Measurements from ENCODE around the gene DR1. TPM values are rescaled to one million over a fixed set of nuclear protein-coding genes. Genes with fewer than 3 reads are reported as not detected.

DR1 gene
- total and polyA plus RNA-seq, 2 of the 13 experiments (the other 11 are each of a cell fraction or from before 2014, with no cell fraction given), result 17.8 to 42.3 TPM

DNA sequence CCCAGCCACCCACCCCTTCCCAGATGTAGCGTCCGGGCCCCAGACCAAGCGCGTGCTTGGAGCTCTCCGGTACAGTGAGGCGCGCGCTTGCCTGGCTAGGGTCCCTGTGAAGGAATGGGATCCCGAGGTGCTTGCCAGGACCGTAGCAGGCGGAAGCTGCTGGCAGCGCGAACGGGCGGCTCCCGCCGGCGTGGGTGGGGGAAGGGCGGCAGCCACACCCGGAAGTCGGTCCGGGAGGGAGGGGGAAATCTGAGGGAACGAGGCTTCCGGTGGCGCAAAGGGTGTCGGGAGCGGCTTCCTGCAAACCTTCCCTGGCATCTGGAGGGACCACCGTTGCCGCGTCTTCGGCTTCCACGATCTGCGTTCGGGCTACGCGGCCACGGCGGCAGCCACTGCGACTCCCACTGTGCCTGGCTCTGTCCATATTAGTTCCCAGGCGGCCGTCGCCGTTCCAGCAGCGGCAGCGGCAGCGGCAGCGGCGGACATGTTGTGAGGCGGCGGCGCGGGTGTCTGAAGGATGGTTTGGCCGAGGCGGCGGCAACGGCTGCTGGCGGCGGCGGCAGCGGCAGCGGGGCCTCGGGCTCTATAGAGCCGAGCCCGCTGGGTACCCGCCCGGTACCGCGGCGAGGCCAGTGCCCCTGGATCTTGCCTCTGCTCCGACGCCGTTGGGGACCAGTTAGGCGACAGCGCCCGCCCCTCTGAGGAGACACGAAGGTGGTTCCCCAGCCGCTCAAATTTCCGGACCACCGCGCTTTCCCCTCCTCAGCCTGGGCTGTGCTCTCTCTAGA, at the start of gene DR1 (continued):
- TF ChIP-seq, protein P1, sequence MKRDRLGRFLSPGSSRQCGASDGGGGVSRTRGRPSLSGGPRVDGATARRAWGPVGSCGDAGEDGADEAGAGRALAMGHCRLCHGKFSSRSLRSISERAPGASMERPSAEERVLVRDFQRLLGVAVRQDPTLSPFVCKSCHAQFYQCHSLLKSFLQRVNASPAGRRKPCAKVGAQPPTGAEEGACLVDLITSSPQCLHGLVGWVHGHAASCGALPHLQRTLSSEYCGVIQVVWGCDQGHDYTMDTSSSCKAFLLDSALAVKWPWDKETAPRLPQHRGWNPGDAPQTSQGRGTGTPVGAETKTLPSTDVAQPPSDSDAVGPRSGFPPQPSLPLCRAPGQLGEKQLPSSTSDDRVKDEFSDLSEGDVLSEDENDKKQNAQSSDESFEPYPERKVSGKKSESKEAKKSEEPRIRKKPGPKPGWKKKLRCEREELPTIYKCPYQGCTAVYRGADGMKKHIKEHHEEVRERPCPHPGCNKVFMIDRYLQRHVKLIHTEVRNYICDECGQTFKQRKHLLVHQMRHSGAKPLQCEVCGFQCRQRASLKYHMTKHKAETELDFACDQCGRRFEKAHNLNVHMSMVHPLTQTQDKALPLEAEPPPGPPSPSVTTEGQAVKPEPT (CRISPR knock-in tag; IDR thresholded peaks at IDR 0.05; ENCODE audit: low read depth), result peak; percentile 85; the same call in 1 of the 2 replicates
- TF ChIP-seq DPF2 (CRISPR knock-in tag; IDR thresholded peaks at IDR 0.05; ENCODE audit: borderline replicate concordance, low read depth), result peak; percentile 40; the same call in 1 of the 2 replicates
- TF ChIP-seq ATF7-NPFF (CRISPR knock-in tag; IDR thresholded peaks at IDR 0.05; ENCODE audit: low read depth), result peak; percentile 83
- TF ChIP-seq ONECUT2 (CRISPR knock-in tag; IDR thresholded peaks at IDR 0.05), result no peak; the same call in 1 of the 2 replicates
- TF ChIP-seq, protein P2, sequence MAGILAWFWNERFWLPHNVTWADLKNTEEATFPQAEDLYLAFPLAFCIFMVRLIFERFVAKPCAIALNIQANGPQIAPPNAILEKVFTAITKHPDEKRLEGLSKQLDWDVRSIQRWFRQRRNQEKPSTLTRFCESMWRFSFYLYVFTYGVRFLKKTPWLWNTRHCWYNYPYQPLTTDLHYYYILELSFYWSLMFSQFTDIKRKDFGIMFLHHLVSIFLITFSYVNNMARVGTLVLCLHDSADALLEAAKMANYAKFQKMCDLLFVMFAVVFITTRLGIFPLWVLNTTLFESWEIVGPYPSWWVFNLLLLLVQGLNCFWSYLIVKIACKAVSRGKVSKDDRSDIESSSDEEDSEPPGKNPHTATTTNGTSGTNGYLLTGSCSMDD (CRISPR knock-in tag; IDR thresholded peaks at IDR 0.05), result no peak
- peak; percentile 93 for TF ChIP-seq ZNF20 (CRISPR knock-in tag; IDR thresholded peaks at IDR 0.05)
- no peak for TF ChIP-seq GPN1 (CRISPR knock-in tag; IDR thresholded peaks at IDR 0.05; ENCODE audit: borderline replicate concordance)
- TF ChIP-seq NR2F2 (IDR thresholded peaks at IDR 0.05; ENCODE audit: borderline replicate concordance, low read depth), result no peak; the same call in 1 of the 2 replicates
- peak; percentile 55 for TF ChIP-seq ESRRA (CRISPR knock-in tag; IDR thresholded peaks at IDR 0.05; ENCODE audit: low read depth)
- TF ChIP-seq ZNF780A (CRISPR knock-in tag; IDR thresholded peaks at IDR 0.05), result peak; percentile 70; the same call in 1 of the 2 replicates
- no peak for TF ChIP-seq ATF7 (IDR thresholded peaks at IDR 0.05)
- TF ChIP-seq ATF7 (CRISPR knock-in tag; IDR thresholded peaks at IDR 0.05), result peak; percentile 44; the same call in 1 of the 2 replicates
- TF ChIP-seq, protein P3, sequence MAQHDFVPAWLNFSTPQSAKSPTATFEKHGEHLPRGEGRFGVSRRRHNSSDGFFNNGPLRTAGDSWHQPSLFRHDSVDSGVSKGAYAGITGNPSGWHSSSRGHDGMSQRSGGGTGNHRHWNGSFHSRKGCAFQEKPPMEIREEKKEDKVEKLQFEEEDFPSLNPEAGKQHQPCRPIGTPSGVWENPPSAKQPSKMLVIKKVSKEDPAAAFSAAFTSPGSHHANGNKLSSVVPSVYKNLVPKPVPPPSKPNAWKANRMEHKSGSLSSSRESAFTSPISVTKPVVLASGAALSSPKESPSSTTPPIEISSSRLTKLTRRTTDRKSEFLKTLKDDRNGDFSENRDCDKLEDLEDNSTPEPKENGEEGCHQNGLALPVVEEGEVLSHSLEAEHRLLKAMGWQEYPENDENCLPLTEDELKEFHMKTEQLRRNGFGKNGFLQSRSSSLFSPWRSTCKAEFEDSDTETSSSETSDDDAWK (CRISPR knock-in tag; IDR thresholded peaks at IDR 0.05), result no peak
- TF ChIP-seq CSRNP2 (CRISPR knock-in tag; conservative IDR thresholded peaks at IDR 0.05; ENCODE audit: low read depth), result no peak
- peak; percentile 42; the same call in 1 of the 2 replicates for TF ChIP-seq THAP8 (CRISPR knock-in tag; IDR thresholded peaks at IDR 0.05; ENCODE audit: borderline replicate concordance)
- TF ChIP-seq FIP1L1 (IDR thresholded peaks at IDR 0.05; ENCODE audit: borderline replicate concordance, insufficient read depth, low read depth, low read length), result no peak
- TF ChIP-seq ZNF598 (CRISPR knock-in tag; IDR thresholded peaks at IDR 0.05; ENCODE audit: borderline replicate concordance), result peak; percentile 84; the same call in 1 of the 2 replicates
- TF ChIP-seq, protein P4, sequence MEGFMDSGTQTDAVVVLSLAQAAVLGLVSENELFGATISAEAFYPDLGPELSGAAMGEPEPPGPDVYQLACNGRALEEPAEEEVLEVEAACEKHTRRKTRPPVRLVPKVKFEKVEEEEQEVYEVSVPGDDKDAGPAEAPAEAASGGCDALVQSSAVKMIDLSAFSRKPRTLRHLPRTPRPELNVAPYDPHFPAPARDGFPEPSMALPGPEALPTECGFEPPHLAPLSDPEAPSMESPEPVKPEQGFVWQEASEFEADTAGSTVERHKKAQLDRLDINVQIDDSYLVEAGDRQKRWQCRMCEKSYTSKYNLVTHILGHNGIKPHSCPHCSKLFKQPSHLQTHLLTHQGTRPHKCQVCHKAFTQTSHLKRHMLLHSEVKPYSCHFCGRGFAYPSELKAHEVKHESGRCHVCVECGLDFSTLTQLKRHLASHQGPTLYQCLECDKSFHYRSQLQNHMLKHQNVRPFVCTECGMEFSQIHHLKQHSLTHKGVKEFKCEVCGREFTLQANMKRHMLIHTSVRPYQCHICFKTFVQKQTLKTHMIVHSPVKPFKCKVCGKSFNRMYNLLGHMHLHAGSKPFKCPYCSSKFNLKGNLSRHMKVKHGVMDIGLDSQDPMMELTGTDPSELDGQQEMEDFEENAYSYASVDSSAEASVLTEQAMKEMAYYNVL (CRISPR knock-in tag; IDR thresholded peaks at IDR 0.05; ENCODE audit: borderline replicate concordance), result peak; percentile 88
- peak; percentile 85; the same call in 1 of the 2 replicates for TF ChIP-seq DNMT3B (CRISPR knock-in tag; conservative IDR thresholded peaks at IDR 0.05)

Measured in HepG2 (cell line).